GM23248 (cell line): ENCODE measurements around the gene MIGA2. TPM values are rescaled to one million over a fixed set of nuclear protein-coding genes. Genes with fewer than 3 reads are reported as not detected.
"Not testable (repeated sequence)": the region's sequence is repeated elsewhere in the genome, so short reads cannot be mapped to it uniquely, and the experiment has no call there.

Source experiments
- DNase-seq: peaks from one replicate; pipeline ENCODE4 v3.0.0-alpha.2; 2015
- H2AFZ ChIP-seq: fragments of 200-600 bp; sonication (generic); 2 replicates; pipeline ENCODE4 v1.6.1; 2016; ENCODE audit warnings: antibody characterized with exemption
- H3F3A ChIP-seq: fragments of 200-600 bp; sonication (generic); 2 replicates; pipeline ENCODE4 v1.6.1; 2016; ENCODE audit warnings: mild to moderate bottlenecking, antibody characterized with exemption, mixed run types; ENCODE audit not compliant: insufficient read depth
- H3K27ac ChIP-seq: fragments of 200-600 bp; sonication (generic); 2 replicates; pipeline ENCODE4 v1.5.1; 2016; ENCODE audit warnings: mild to moderate bottlenecking
- H3K27me3 ChIP-seq: fragments of 200-600 bp; sonication (generic); replicated peaks from 2 replicates; pipeline ENCODE4 v1.6.1; 2016; ENCODE audit warnings: mild to moderate bottlenecking; ENCODE audit not compliant: insufficient read depth
- H3K36me3 ChIP-seq: fragments of 200-600 bp; sonication (generic); 2 replicates; pipeline ENCODE4 v1.6.1; 2016; ENCODE audit warnings: low read depth, mild to moderate bottlenecking
- H3K4me1 ChIP-seq: fragments of 200-600 bp; sonication (generic); 2 replicates; pipeline ENCODE4 v1.6.1; 2016; ENCODE audit warnings: mild to moderate bottlenecking; ENCODE audit not compliant: insufficient read depth
- H3K4me2 ChIP-seq: fragments of 200-600 bp; sonication (generic); one replicate; pipeline ENCODE4 v1.6.1; 2016; ENCODE audit warnings: mild to moderate bottlenecking; ENCODE audit not compliant: unreplicated experiment
- H3K4me3 ChIP-seq: fragments of 200-600 bp; sonication (generic); 2 replicates; pipeline ENCODE4 v1.5.1; 2016; ENCODE audit warnings: mild to moderate bottlenecking
- H3K79me2 ChIP-seq: fragments of 200-600 bp; sonication (generic); 2 replicates; pipeline ENCODE4 v1.6.1; 2016; ENCODE audit warnings: mild to moderate bottlenecking; ENCODE audit not compliant: insufficient read depth
- H3K9ac ChIP-seq: fragments of 200-600 bp; sonication (generic); 2 replicates; pipeline ENCODE4 v1.6.1; 2016; ENCODE audit warnings: mild to moderate bottlenecking
- H3K9me2 ChIP-seq: fragments of 200-600 bp; sonication (generic); 2 replicates; pipeline ENCODE4 v1.6.1; 2016; ENCODE audit warnings: mixed run types, mild to moderate bottlenecking, moderate library complexity; ENCODE audit not compliant: insufficient read depth
- H3K9me3 ChIP-seq: fragments of 200-600 bp; sonication (generic); one replicate; pipeline ENCODE4 v1.6.1; 2017; ENCODE audit warnings: low read depth
- H4K20me1 ChIP-seq: fragments of 200-600 bp; sonication (generic); 2 replicates; pipeline ENCODE4 v1.6.0; 2016; ENCODE audit not compliant: insufficient read depth
- EZH2 ChIP-seq: fragments of 200-600 bp; sonication (generic); IDR thresholded peaks from 2 replicates; pipeline ENCODE4 v1.6.1; 2018; ENCODE audit warnings: antibody characterized with exemption, mild to moderate bottlenecking; ENCODE audit not compliant: insufficient read depth, poor library complexity, severe bottlenecking
- EZH2phosphoT487 ChIP-seq: fragments of 200-600 bp; sonication (generic); IDR thresholded peaks from 2 replicates; pipeline ENCODE4 v1.6.1; 2018; ENCODE audit warnings: antibody characterized with exemption, moderate library complexity, mild to moderate bottlenecking, low read depth; ENCODE audit not compliant: insufficient read depth
- WGBS, 2 experiments: methylation state at CpG; one replicate each; pipeline ENCODE4 v1.1.6; 2015 to 2017; ENCODE audit warnings: low lambda C conversion rate in 2 of 2, low coverage in 1 of 2; ENCODE audit errors: missing lambda C conversion rate in 2 of 2; 5-methylcytosine and 5-hydroxymethylcytosine counted together
- in situ Hi-C: fragments of 300-500 bp; cut with MboI; formaldehyde crosslinking; loops from 2 replicates; pipeline ENCODE4 v1.15.0; 2020
- polyA plus RNA-seq: library from polyadenylated mRNA; unstranded; fragments of >200 nt; fragmentation: Nextera tagmentation; extraction: Ambion mirVana; gene quantifications from 2 replicates; pipeline ENCODE4 v1.2.1, GENCODE V29; 2016
- total RNA-seq: library from RNA; depleted of rRNA; stranded (reverse); fragments of >200 nt; shearing (Covaris generic); gene quantifications from 2 replicates; pipeline ENCODE4 v1.2.3, GENCODE V29; 2014

MIGA2 gene
- total and polyA plus RNA-seq, 2 experiments from 2014 or later, result 12.4 to 35.1 TPM

- TF ChIP-seq EZH2 (no peak), EZH2phosphoT487 (no peak)
- H3K9ac ChIP-seq, result no peak overlapping the region
- in situ Hi-C loops, result no loop called here
- no peak overlapping the region for H2AFZ ChIP-seq
- H3K9me2 ChIP-seq, result no peaks in the 10 kb centered on the region
- no peaks in the 10 kb centered on the region for H4K20me1 ChIP-seq
- no peak overlapping the region for H3K27ac ChIP-seq
- WGBS, 2 experiments, result 54 to 70% methylated on average over 3 to 4 of the region's 4 CpGs
- H3K36me3 ChIP-seq, result no peaks in the 10 kb centered on the region
- DNase-seq, result no peak
- peaks cover 11% of the 10 kb centered on the region for H3K79me2 ChIP-seq
- no peaks in the 10 kb centered on the region for H3K9me3 ChIP-seq
- no peaks in the 10 kb centered on the region for H3F3A ChIP-seq
- H3K27me3 ChIP-seq, result no peaks in the 10 kb centered on the region
- H3K4me3 ChIP-seq, result no peak overlapping the region
- H3K4me2 ChIP-seq, result no peak overlapping the region
- H3K4me1 ChIP-seq, result peaks cover 9% of the 10 kb centered on the region; the same call in 1 of the 2 replicates
Observed at GRCh38 chr9:129031514-129031913, 4.9 kb upstream of the MIGA2 start.

GRCh38 chr9:129032541-129033159 is 3.8 kb upstream of the MIGA2 start:
- H3K9me3 ChIP-seq, result no peaks in the 10 kb centered on the region
- no peak for TF ChIP-seq EZH2
- no peak for TF ChIP-seq EZH2phosphoT487
- H3K4me3 ChIP-seq, result no peak overlapping the region
- H3K27me3 ChIP-seq, result no peaks in the 10 kb centered on the region
- peaks cover 11% of the 10 kb centered on the region for H3K79me2 ChIP-seq
- no peak overlapping the region for H2AFZ ChIP-seq
- no peak overlapping the region for H3K9ac ChIP-seq
- no peak overlapping the region for H3K27ac ChIP-seq
- no peak overlapping the region for H3K4me2 ChIP-seq
- WGBS, 2 experiments, result 71 to 74% methylated on average over 12 of the region's 12 CpGs
- H4K20me1 ChIP-seq, result no peaks in the 10 kb centered on the region
- H3K4me1 ChIP-seq, result peaks cover 4% of the 10 kb centered on the region; the same call in 1 of the 2 replicates
- no peaks in the 10 kb centered on the region for H3K36me3 ChIP-seq
- H3K9me2 ChIP-seq, result no peaks in the 10 kb centered on the region
- no peaks in the 10 kb centered on the region for H3F3A ChIP-seq
- DNase-seq, result no peak
- in situ Hi-C loops, result no loop called here

GRCh38 chr9:129033216-129033615 is 3.2 kb upstream of the MIGA2 start:
- H3K27me3 ChIP-seq, result no peaks in the 10 kb centered on the region
- H3K27ac ChIP-seq, result no peak overlapping the region
- DNase-seq, result no peak
- H3K4me3 ChIP-seq, result no peak overlapping the region
- H3K4me1 ChIP-seq, result peaks cover 10% of the 10 kb centered on the region; the same call in 1 of the 2 replicates
- in situ Hi-C loops, result no loop called here
- H2AFZ ChIP-seq, result no peak overlapping the region
- H3K9ac ChIP-seq, result no peak overlapping the region
- no peaks in the 10 kb centered on the region for H3K36me3 ChIP-seq
- TF ChIP-seq EZH2 (no peak), EZH2phosphoT487 (no peak)
- no peaks in the 10 kb centered on the region for H3K9me2 ChIP-seq
- H4K20me1 ChIP-seq, result no peaks in the 10 kb centered on the region
- 83 to 84% methylated on average over 8 of the region's 8 CpGs for WGBS, 2 experiments
- H3F3A ChIP-seq, result no peaks in the 10 kb centered on the region
- peaks cover 17% of the 10 kb centered on the region for H3K79me2 ChIP-seq
- no peak overlapping the region for H3K4me2 ChIP-seq
- H3K9me3 ChIP-seq, result no peaks in the 10 kb centered on the region

- H3K36me3 ChIP-seq, H3K9me3 ChIP-seq, H3F3A ChIP-seq, H4K20me1 ChIP-seq, H3K27me3 ChIP-seq, H3K9me2 ChIP-seq, in situ Hi-C loops, H3K27ac ChIP-seq, DNase-seq: not testable (repeated sequence)
- Histone ChIP-seq H3K9ac (peak overlapping the region; percentile 53), H2AFZ (peak overlapping the region; percentile 97), H3K79me2 (peaks cover 40% of the 10 kb centered on the region), H3K4me2 (peak overlapping the region; percentile 72), H3K4me3 (peak overlapping the region; percentile 82), H3K4me1 (peaks cover 11% of the 10 kb centered on the region; the same call in 1 of the 2 replicates)
- 31 to 32% methylated on average over 13 of the region's 13 CpGs for WGBS, 2 experiments
Observed at GRCh38 chr9:129035838-129036237, 588 bp upstream of the MIGA2 start.
